SK-N-MC (cell line): ENCODE data around the gene RPAP2.

Source experiments
- EZH2 ChIP-seq: fragments of 200-600 bp; sonication (generic); IDR thresholded peaks from one replicate; pipeline ENCODE4 v1.6.1; 2017; ENCODE audit warnings: antibody characterized with exemption
- POLR2AphosphoS5 ChIP-seq: IDR thresholded peaks from 2 replicates; pipeline ENCODE4 v1.6.1; 2012; ENCODE audit warnings: mild to moderate bottlenecking, low read depth, low read length, borderline replicate concordance

GRCh38 chr1:92441316-92441696, 142.4 kb downstream of the RPAP2 start:
- TF ChIP-seq EZH2 (no peak), POLR2AphosphoS5 (no peak)
